ENCODE results near the gene IFT80. TPM values are rescaled to one million over a fixed set of nuclear protein-coding genes. Genes with fewer than 3 reads are reported as not detected.

IFT80 gene
- total RNA-seq, 1 experiment from 2014 or later, result 26.9 TPM

DNA sequence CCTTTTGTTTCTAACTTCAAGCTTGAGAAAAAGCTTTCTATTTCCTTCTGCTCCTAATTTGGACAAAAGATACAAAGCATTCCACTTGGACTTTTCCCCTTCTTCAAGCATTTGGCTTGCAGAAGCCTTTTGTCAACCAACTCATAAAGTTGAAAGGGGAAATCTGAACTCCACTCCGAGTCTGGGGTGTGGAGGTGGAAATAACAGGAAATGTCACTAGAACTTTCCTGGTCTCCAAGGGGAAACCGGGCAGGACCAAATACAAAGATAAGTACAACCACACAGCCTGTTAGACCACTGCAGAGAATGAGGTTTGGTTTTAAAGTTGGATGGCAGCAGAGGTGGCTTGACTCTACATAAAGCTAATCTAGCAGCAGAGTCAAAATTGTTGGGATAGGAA is 178.0 kb downstream of the IFT80 start (continued):
- no peak for TF ChIP-seq PREB (CRISPR knock-in tag; IDR thresholded peaks at IDR 0.05; ENCODE audit: borderline replicate concordance)

GRCh38 chr3:160220038-160220437 is 179.0 kb downstream of the IFT80 start:
- Mint-ChIP-seq H3K36me3 (no peaks in the 10 kb centered on the region), H3K27me3 (ENCODE audit: low read depth) (peaks cover 40% of the 10 kb centered on the region), H3K4me3 (no peak overlapping the region), H3K4me1 (peaks cover 14% of the 10 kb centered on the region), H3K27ac (no peak overlapping the region), H3K9me3 (no peaks in the 10 kb centered on the region)
- CTCF ChIA-PET, result interaction anchor here (0.6 kb wide), 1 partner anchor 84 kb away, joined by 3 read pairs; no protein-coding TSS in a partner anchor
- POLR2A ChIA-PET, result no interaction called here
- no peak for ATAC-seq
- no peak for DNase-seq (ENCODE audit: low spot score)
- TF ChIP-seq NFYB (CRISPR knock-in tag; conservative IDR thresholded peaks at IDR 0.05; ENCODE audit: low read depth), result no peak
- TF ChIP-seq, protein P1, sequence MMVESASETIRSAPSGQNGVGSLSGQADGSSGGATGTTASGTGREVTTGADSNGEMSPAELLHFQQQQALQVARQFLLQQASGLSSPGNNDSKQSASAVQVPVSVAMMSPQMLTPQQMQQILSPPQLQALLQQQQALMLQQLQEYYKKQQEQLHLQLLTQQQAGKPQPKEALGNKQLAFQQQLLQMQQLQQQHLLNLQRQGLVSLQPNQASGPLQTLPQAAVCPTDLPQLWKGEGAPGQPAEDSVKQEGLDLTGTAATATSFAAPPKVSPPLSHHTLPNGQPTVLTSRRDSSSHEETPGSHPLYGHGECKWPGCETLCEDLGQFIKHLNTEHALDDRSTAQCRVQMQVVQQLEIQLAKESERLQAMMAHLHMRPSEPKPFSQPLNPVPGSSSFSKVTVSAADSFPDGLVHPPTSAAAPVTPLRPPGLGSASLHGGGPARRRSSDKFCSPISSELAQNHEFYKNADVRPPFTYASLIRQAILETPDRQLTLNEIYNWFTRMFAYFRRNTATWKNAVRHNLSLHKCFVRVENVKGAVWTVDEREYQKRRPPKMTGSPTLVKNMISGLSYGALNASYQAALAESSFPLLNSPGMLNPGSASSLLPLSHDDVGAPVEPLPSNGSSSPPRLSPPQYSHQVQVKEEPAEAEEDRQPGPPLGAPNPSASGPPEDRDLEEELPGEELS (CRISPR knock-in tag; IDR thresholded peaks at IDR 0.05), result no peak
- no peak for TF ChIP-seq IRF1 (CRISPR knock-in tag; IDR thresholded peaks at IDR 0.05)
- TF ChIP-seq CBFB (CRISPR knock-in tag; IDR thresholded peaks at IDR 0.05; ENCODE audit: low read depth), result no peak

GRCh38 chr3:160218136-160218535 is 180.9 kb downstream of the IFT80 start:
- DNase-seq (ENCODE audit: low spot score), result no peak
- Mint-ChIP-seq H3K9me3 (no peaks in the 10 kb centered on the region), H3K27me3 (ENCODE audit: low read depth) (peaks cover 21% of the 10 kb centered on the region), H3K4me1 (peaks cover 3% of the 10 kb centered on the region; the same call in 1 of the 2 replicates), H3K4me3 (no peak overlapping the region), H3K27ac (no peak overlapping the region), H3K36me3 (no peaks in the 10 kb centered on the region)
- peak; percentile 26; the same call in 1 of the 2 replicates for ATAC-seq
- ChIA-PET POLR2A (no interaction called here), CTCF (interaction anchor here (0.9 to 1.5 kb wide), 3 partner anchors 9 to 186 kb away, joined by 4 read pairs; no protein-coding TSS in a partner anchor)
- TF ChIP-seq, protein P2, sequence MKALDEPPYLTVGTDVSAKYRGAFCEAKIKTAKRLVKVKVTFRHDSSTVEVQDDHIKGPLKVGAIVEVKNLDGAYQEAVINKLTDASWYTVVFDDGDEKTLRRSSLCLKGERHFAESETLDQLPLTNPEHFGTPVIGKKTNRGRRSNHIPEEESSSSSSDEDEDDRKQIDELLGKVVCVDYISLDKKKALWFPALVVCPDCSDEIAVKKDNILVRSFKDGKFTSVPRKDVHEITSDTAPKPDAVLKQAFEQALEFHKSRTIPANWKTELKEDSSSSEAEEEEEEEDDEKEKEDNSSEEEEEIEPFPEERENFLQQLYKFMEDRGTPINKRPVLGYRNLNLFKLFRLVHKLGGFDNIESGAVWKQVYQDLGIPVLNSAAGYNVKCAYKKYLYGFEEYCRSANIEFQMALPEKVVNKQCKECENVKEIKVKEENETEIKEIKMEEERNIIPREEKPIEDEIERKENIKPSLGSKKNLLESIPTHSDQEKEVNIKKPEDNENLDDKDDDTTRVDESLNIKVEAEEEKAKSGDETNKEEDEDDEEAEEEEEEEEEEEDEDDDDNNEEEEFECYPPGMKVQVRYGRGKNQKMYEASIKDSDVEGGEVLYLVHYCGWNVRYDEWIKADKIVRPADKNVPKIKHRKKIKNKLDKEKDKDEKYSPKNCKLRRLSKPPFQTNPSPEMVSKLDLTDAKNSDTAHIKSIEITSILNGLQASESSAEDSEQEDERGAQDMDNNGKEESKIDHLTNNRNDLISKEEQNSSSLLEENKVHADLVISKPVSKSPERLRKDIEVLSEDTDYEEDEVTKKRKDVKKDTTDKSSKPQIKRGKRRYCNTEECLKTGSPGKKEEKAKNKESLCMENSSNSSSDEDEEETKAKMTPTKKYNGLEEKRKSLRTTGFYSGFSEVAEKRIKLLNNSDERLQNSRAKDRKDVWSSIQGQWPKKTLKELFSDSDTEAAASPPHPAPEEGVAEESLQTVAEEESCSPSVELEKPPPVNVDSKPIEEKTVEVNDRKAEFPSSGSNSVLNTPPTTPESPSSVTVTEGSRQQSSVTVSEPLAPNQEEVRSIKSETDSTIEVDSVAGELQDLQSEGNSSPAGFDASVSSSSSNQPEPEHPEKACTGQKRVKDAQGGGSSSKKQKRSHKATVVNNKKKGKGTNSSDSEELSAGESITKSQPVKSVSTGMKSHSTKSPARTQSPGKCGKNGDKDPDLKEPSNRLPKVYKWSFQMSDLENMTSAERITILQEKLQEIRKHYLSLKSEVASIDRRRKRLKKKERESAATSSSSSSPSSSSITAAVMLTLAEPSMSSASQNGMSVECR (CRISPR knock-in tag; IDR thresholded peaks at IDR 0.05; ENCODE audit: borderline replicate concordance), result no peak
- no peak for TF ChIP-seq ZBTB21 (CRISPR knock-in tag; IDR thresholded peaks at IDR 0.05; ENCODE audit: borderline replicate concordance)
- TF ChIP-seq STAT6 (CRISPR knock-in tag; conservative IDR thresholded peaks at IDR 0.05; ENCODE audit: low read depth), result no peak
- TF ChIP-seq, protein P3, sequence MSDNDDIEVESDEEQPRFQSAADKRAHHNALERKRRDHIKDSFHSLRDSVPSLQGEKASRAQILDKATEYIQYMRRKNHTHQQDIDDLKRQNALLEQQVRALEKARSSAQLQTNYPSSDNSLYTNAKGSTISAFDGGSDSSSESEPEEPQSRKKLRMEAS (CRISPR knock-in tag; IDR thresholded peaks at IDR 0.05), result no peak
- TF ChIP-seq AR (CRISPR knock-in tag; IDR thresholded peaks at IDR 0.05), result no peak
- no peak for TF ChIP-seq KAT7 (CRISPR knock-in tag; IDR thresholded peaks at IDR 0.05; ENCODE audit: borderline replicate concordance)
- TF ChIP-seq, protein P4, sequence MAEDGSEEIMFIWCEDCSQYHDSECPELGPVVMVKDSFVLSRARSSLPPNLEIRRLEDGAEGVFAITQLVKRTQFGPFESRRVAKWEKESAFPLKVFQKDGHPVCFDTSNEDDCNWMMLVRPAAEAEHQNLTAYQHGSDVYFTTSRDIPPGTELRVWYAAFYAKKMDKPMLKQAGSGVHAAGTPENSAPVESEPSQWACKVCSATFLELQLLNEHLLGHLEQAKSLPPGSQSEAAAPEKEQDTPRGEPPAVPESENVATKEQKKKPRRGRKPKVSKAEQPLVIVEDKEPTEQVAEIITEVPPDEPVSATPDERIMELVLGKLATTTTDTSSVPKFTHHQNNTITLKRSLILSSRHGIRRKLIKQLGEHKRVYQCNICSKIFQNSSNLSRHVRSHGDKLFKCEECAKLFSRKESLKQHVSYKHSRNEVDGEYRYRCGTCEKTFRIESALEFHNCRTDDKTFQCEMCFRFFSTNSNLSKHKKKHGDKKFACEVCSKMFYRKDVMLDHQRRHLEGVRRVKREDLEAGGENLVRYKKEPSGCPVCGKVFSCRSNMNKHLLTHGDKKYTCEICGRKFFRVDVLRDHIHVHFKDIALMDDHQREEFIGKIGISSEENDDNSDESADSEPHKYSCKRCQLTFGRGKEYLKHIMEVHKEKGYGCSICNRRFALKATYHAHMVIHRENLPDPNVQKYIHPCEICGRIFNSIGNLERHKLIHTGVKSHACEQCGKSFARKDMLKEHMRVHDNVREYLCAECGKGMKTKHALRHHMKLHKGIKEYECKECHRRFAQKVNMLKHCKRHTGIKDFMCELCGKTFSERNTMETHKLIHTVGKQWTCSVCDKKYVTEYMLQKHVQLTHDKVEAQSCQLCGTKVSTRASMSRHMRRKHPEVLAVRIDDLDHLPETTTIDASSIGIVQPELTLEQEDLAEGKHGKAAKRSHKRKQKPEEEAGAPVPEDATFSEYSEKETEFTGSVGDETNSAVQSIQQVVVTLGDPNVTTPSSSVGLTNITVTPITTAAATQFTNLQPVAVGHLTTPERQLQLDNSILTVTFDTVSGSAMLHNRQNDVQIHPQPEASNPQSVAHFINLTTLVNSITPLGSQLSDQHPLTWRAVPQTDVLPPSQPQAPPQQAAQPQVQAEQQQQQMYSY (CRISPR knock-in tag; IDR thresholded peaks at IDR 0.05), result no peak

Measured in WTC11 (cell line).